ENCODE data around the gene RBBP4. TPM values are rescaled to one million over a fixed set of nuclear protein-coding genes. Genes with fewer than 3 reads are reported as not detected.
"Not testable (repeated sequence)": the region's sequence is repeated elsewhere in the genome, so short reads cannot be mapped to it uniquely, and the experiment has no call there.

Gene RBBP4
- total and polyA plus RNA-seq, 4 donors: 37.7 to 205 (median 107) TPM

DNA sequence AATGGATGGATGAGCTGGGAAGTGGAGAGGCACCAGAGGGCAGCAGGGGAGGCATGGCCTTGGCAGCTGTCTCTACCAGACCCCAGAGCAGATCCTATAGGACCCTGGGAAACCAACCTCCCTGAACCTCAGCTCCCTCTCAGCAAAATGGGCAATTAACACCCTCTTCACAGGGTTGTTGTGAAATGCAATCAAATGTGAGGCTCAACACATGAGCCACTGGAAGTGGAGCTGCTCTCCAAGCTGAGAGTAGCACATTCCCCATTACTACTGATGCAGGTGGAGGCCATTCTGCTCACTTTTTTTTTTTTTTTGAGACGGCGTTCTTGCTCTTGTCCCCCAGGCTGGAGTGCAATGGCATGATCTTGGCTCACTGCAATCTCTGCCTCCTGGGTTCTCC is 58.1 kb downstream of the RBBP4 start:
- no peak overlapping the region for H3K4me3 ChIP-seq
- WGBS, 2 donors: 76 to 100% methylated on average over 2 of the region's 2 CpGs
- ATAC-seq (ENCODE audit: insufficient read depth, low FRiP score): no peak
- H3K27ac ChIP-seq (ENCODE audit: low read depth in 1 of 2, low read length in 1 of 2): peak overlapping the region in 1 of 2 donors; percentile 8
- TF ChIP-seq, protein P1, sequence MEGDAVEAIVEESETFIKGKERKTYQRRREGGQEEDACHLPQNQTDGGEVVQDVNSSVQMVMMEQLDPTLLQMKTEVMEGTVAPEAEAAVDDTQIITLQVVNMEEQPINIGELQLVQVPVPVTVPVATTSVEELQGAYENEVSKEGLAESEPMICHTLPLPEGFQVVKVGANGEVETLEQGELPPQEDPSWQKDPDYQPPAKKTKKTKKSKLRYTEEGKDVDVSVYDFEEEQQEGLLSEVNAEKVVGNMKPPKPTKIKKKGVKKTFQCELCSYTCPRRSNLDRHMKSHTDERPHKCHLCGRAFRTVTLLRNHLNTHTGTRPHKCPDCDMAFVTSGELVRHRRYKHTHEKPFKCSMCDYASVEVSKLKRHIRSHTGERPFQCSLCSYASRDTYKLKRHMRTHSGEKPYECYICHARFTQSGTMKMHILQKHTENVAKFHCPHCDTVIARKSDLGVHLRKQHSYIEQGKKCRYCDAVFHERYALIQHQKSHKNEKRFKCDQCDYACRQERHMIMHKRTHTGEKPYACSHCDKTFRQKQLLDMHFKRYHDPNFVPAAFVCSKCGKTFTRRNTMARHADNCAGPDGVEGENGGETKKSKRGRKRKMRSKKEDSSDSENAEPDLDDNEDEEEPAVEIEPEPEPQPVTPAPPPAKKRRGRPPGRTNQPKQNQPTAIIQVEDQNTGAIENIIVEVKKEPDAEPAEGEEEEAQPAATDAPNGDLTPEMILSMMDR (IDR thresholded peaks at IDR 0.05; ENCODE audit: control extremely low read depth, extremely low read depth): no peak
- H3K36me3 ChIP-seq (ENCODE audit: control insufficient read depth in 4 of 4, insufficient read depth in 4 of 4, low read length in 4 of 4): no peaks in the 10 kb centered on the region
- DNase-seq: no peak
- no peaks in the 10 kb centered on the region for H3K9me3 ChIP-seq (ENCODE audit: control insufficient read depth in 4 of 4, insufficient read depth in 3 of 4, low read length in 3 of 4)
- no peaks in the 10 kb centered on the region for H3K27me3 ChIP-seq (ENCODE audit: control insufficient read depth in 3 of 3, insufficient read depth in 3 of 3, low read length in 2 of 3)
- H3K4me1 ChIP-seq (ENCODE audit: control insufficient read depth in 5 of 5, insufficient read depth in 5 of 5, low read length in 5 of 5): peaks cover 0 to 7% (median 0%) of the 10 kb centered on the region in 5 donors
- H3K9ac ChIP-seq (ENCODE audit: insufficient read depth in 1 of 2, low read length in 2 of 2): no peak overlapping the region

DNA sequence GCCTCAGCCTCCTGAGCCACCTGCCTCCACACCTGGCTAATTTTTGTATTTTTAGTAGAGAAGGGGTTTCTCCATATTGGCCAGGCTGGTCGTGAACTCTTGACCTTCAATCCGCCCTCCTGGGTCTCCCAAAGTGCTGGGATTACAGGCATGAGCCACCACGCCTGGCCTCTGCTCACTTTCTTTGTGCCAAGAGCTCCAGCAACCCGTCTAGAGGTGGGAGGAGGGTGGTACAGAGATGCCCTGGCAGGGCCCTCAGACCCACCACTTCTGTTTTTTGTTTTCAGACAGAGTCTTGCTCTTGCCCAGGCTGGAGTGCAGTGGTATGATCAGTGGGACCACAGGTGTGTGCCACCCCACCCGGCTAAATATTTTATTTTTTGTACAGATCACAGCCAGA is 58.5 kb downstream of the RBBP4 start:
- no peak overlapping the region for H3K27ac ChIP-seq (ENCODE audit: low read depth in 1 of 2, low read length in 1 of 2)
- H3K4me1 ChIP-seq (ENCODE audit: control insufficient read depth in 5 of 5, insufficient read depth in 5 of 5, low read length in 5 of 5): peaks cover 0 to 7% (median 0%) of the 10 kb centered on the region in 5 donors
- H3K9me3 ChIP-seq (ENCODE audit: control insufficient read depth in 4 of 4, insufficient read depth in 3 of 4, low read length in 3 of 4): no peaks in the 10 kb centered on the region
- no peaks in the 10 kb centered on the region for H3K36me3 ChIP-seq (ENCODE audit: control insufficient read depth in 4 of 4, insufficient read depth in 4 of 4, low read length in 4 of 4)
- H3K27me3 ChIP-seq (ENCODE audit: control insufficient read depth in 3 of 3, insufficient read depth in 3 of 3, low read length in 2 of 3): no peaks in the 10 kb centered on the region
- ATAC-seq (ENCODE audit: insufficient read depth, low FRiP score) (no peak), DNase-seq (no peak)
- H3K4me3 ChIP-seq: no peak overlapping the region
- TF ChIP-seq, protein P1 (IDR thresholded peaks at IDR 0.05; ENCODE audit: control extremely low read depth, extremely low read depth): no peak
- H3K9ac ChIP-seq (ENCODE audit: insufficient read depth in 1 of 2, low read length in 2 of 2): no peak overlapping the region
- 60 to 83% methylated on average over 5 of the region's 5 CpGs for WGBS, 2 donors

DNA sequence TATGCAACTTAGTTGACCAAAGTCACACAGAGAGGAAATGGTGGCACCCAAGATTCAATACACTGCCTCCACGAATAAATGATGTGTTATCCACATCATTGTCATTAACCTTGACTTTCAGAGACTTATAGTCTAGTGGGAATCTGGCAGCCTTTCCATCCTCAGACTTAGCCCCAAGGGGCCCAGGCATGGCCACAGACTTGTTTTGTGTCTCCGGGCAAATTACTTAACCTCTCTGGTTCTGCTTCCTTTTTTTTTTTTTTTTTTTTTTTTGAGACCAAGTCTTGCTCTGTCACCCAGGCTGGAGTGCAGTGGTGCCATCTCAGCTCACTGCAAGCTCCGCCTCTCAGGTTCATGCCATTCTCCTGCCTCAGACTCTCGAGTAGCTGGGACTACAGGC is 60.2 kb downstream of the RBBP4 start:
- ATAC-seq (ENCODE audit: insufficient read depth, low FRiP score): not testable (repeated sequence)
- WGBS, 2 donors: 61 to 72% methylated on average over 4 of the region's 4 CpGs

DNA sequence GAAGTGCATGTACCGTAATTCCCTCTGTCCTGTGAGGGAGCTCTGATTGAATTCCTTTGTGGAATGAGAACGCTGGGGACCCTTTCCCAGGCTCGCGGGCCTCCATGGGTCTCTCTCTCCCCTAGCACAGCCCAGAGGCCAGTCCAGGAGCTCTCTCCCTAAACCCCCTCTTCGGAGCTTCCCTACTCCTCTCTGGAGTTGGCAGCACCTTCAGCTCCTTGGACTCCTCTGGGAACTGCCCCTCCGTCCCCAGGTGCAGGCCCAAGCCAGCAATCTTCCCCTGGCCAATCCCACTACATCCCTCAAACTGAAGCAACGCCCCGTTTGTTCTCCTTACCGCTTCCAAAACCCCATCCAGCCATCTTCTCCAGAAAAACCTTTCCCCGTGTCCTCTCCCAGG is 62.1 kb downstream of the RBBP4 start:
- H3K4me1 ChIP-seq (ENCODE audit: control insufficient read depth in 5 of 5, insufficient read depth in 5 of 5, low read length in 5 of 5): peaks cover 0 to 8% (median 2%) of the 10 kb centered on the region in 5 donors
- H3K27me3 ChIP-seq (ENCODE audit: control insufficient read depth in 3 of 3, insufficient read depth in 3 of 3, low read length in 2 of 3): no peaks in the 10 kb centered on the region
- 93 to 94% methylated on average over 10 of the region's 10 CpGs for WGBS, 2 donors
- H3K9me3 ChIP-seq (ENCODE audit: control insufficient read depth in 4 of 4, insufficient read depth in 3 of 4, low read length in 3 of 4): no peaks in the 10 kb centered on the region
- H3K36me3 ChIP-seq (ENCODE audit: control insufficient read depth in 4 of 4, insufficient read depth in 4 of 4, low read length in 4 of 4): no peaks in the 10 kb centered on the region
- no peak overlapping the region for H3K27ac ChIP-seq (ENCODE audit: low read depth in 1 of 2, low read length in 1 of 2)
- TF ChIP-seq, protein P1 (IDR thresholded peaks at IDR 0.05; ENCODE audit: control extremely low read depth, extremely low read depth): no peak
- ATAC-seq (ENCODE audit: insufficient read depth, low FRiP score) (no peak), DNase-seq (no peak)
- no peak overlapping the region for H3K9ac ChIP-seq (ENCODE audit: insufficient read depth in 1 of 2, low read length in 2 of 2)
- H3K4me3 ChIP-seq: no peak overlapping the region

More for the DNA sequence above, 60.2 kb downstream of the RBBP4 start:
- H3K36me3 ChIP-seq (ENCODE audit: control insufficient read depth in 4 of 4, insufficient read depth in 4 of 4, low read length in 4 of 4); H3K27ac ChIP-seq (ENCODE audit: low read depth in 1 of 2, low read length in 1 of 2); H3K9ac ChIP-seq (ENCODE audit: insufficient read depth in 1 of 2, low read length in 2 of 2); H3K9me3 ChIP-seq (ENCODE audit: control insufficient read depth in 4 of 4, insufficient read depth in 3 of 4, low read length in 3 of 4); H3K27me3 ChIP-seq (ENCODE audit: control insufficient read depth in 3 of 3, insufficient read depth in 3 of 3, low read length in 2 of 3); H3K4me3 ChIP-seq; H3K4me1 ChIP-seq (ENCODE audit: control insufficient read depth in 5 of 5, insufficient read depth in 5 of 5, low read length in 5 of 5); DNase-seq: not testable (repeated sequence)

Data from lung (tissue), 12 donors.